H1 (cell line): ENCODE measurements around the gene BPI. TPM values are rescaled to one million over a fixed set of nuclear protein-coding genes. Genes with fewer than 3 reads are reported as not detected.

Experiments used
- CTCF ChIA-PET: fragments of 300-600 bp; sonication (Branson Sonifier 250); formaldehyde crosslinking; loops from one replicate; lab custom pipeline; 2021; ENCODE audit not compliant: partially characterized antibody; lab: Charles Lee
- POLR2A ChIA-PET: fragments of 300-600 bp; sonication (Branson Sonifier 250); formaldehyde crosslinking; loops from one replicate; lab custom pipeline; 2021; ENCODE audit warnings: inconsistent platforms; ENCODE audit not compliant: partially characterized antibody; lab: Charles Lee
- DNase-seq, 2 experiments: peaks; one replicate each; pipeline versions ENCODE4 v3.0.0 to v3.0.0-alpha.2; 2010 to 2022; ENCODE audit warnings: low spot score in 2 of 2, low read depth in 1 of 2, mixed read lengths in 1 of 2
- FAIRE-seq: peaks from 2 replicates; lab custom pipeline; 2011; peaks lifted over from hg19 to GRCh38; lab: Jason Lieb, UNC
- H2AFZ ChIP-seq: 2 replicates; pipeline ENCODE4 v1.8.1; 2012; ENCODE audit warnings: low read length, inconsistent platforms
- H2AK5ac ChIP-seq: 2 replicates; pipeline ENCODE4 v1.6.1; 2013; ENCODE audit warnings: low read depth, low read length
- H2BK120ac ChIP-seq: replicated peaks from 2 replicates; pipeline ENCODE3; 2013; ENCODE audit warnings: low read depth, low read length, inconsistent platforms
- H2BK12ac ChIP-seq: 2 replicates; pipeline ENCODE4 v1.6.1; 2013; ENCODE audit warnings: low read depth, low read length
- H2BK15ac ChIP-seq: 2 replicates; pipeline ENCODE4 v1.6.1; 2013; ENCODE audit warnings: low read length
- H2BK20ac ChIP-seq: 2 replicates; pipeline ENCODE4 v1.6.1; 2013; ENCODE audit warnings: low read length
- H2BK5ac ChIP-seq: 2 replicates; pipeline ENCODE4 v1.6.1; 2013; ENCODE audit warnings: low read depth, low read length
- H3K14ac ChIP-seq: 2 replicates; pipeline ENCODE4 v1.6.1; 2013; ENCODE audit warnings: inconsistent platforms; ENCODE audit not compliant: insufficient read length
- H3K18ac ChIP-seq: 2 replicates; pipeline ENCODE4 v1.6.1; 2013; ENCODE audit warnings: low read length; ENCODE audit errors: extremely low read depth
- H3K23ac ChIP-seq: 2 replicates; pipeline ENCODE4 v1.6.1; 2013; ENCODE audit warnings: inconsistent platforms; ENCODE audit not compliant: insufficient read length
- H3K23me2 ChIP-seq: 2 replicates; pipeline ENCODE4 v1.6.1; 2013; ENCODE audit warnings: low read depth, low read length
- H3K27ac ChIP-seq: 2 replicates; pipeline ENCODE4 v1.6.1; 2011; ENCODE audit warnings: low read depth, low read length, inconsistent platforms
- H3K27me3 ChIP-seq, 4 experiments: replicated peaks in 1 of 4; 1 replicate in 1 of 4; 2 replicates in 3 of 4; pipeline versions ENCODE4 v1.6.1 to v1.8.1; 2011 to 2013; ENCODE audit warnings: low read length in 3 of 4, mild to moderate bottlenecking in 3 of 4, inconsistent platforms in 2 of 4, mixed read lengths in 2 of 4, moderate library complexity in 1 of 4; ENCODE audit not compliant: control insufficient read depth in 3 of 4, insufficient read depth in 3 of 4; ENCODE audit errors: extremely low read depth in 1 of 4
- H3K36me3 ChIP-seq, 4 experiments: 2 replicates each; pipeline versions ENCODE4 v1.6.1 to v1.8.1; 2011 to 2013; ENCODE audit warnings: mild to moderate bottlenecking in 4 of 4, low read length in 3 of 4, moderate library complexity in 2 of 4, control low read depth in 1 of 4, inconsistent platforms in 1 of 4; ENCODE audit not compliant: insufficient read depth in 4 of 4, control insufficient read depth in 2 of 4
- H3K4ac ChIP-seq: replicated peaks from 2 replicates; pipeline ENCODE3; 2013; ENCODE audit warnings: low read length, low read depth, mixed read lengths, inconsistent platforms; ENCODE audit not compliant: insufficient read length
- H3K4me1 ChIP-seq, 4 experiments: replicated peaks in 1 of 4; 1 replicate in 1 of 4; 2 replicates in 3 of 4; pipeline versions ENCODE4 v1.6.1 to v1.8.1; 2011 to 2013; ENCODE audit warnings: low read length in 3 of 4, inconsistent platforms in 2 of 4, mixed read lengths in 1 of 4; ENCODE audit not compliant: insufficient read depth in 4 of 4, control insufficient read depth in 3 of 4
- H3K4me2 ChIP-seq, 2 experiments: 2 replicates each; pipeline versions ENCODE4 v1.6.1 to v1.8.1; 2011 to 2013; ENCODE audit warnings: low read depth in 2 of 2, low read length in 2 of 2, control low read depth in 1 of 2, inconsistent platforms in 1 of 2, mild to moderate bottlenecking in 1 of 2; ENCODE audit not compliant: insufficient read depth in 1 of 2
- H3K4me3 ChIP-seq, 4 experiments: fragments of 200-600, 300-600 bp in 1 of 4; sonication (generic), shearing (Covaris generic), sonication (Bioruptor Twin) in 1 of 4; 2 replicates each; pipeline versions ENCODE4 v1.5.1 to v1.8.1; 2011 to 2016; ENCODE audit warnings: low read length in 4 of 4, low read depth in 3 of 4, control low read depth in 2 of 4, inconsistent platforms in 2 of 4, mild to moderate bottlenecking in 2 of 4, mixed read lengths in 1 of 4, moderate library complexity in 1 of 4; ENCODE audit not compliant: insufficient read depth in 2 of 4; ENCODE audit errors: extremely low read depth in 1 of 4
- H3K56ac ChIP-seq: replicated peaks from 2 replicates; pipeline ENCODE3; 2013; ENCODE audit warnings: low read depth, mild to moderate bottlenecking, mixed read lengths, low read length, inconsistent platforms; ENCODE audit not compliant: insufficient read length
- H3K79me1 ChIP-seq: 2 replicates; pipeline ENCODE4 v1.6.1; 2013; ENCODE audit warnings: low read depth, low read length, control low read depth
- H3K79me2 ChIP-seq, 2 experiments: 2 replicates each; pipeline versions ENCODE4 v1.6.1 to v1.8.1; 2012 to 2013; ENCODE audit warnings: low read length in 2 of 2, mild to moderate bottlenecking in 2 of 2, inconsistent platforms in 1 of 2; ENCODE audit not compliant: insufficient read depth in 2 of 2, control insufficient read depth in 1 of 2
- H3K9ac ChIP-seq, 4 experiments: replicated peaks in 1 of 4; 1 replicate in 1 of 4; 2 replicates in 3 of 4; pipeline versions ENCODE4 v1.6.1 to v1.8.1; 2011 to 2013; ENCODE audit warnings: low read depth in 3 of 4, low read length in 3 of 4, control low read depth in 2 of 4, mild to moderate bottlenecking in 2 of 4, moderate library complexity in 2 of 4, inconsistent platforms in 1 of 4; ENCODE audit errors: extremely low read depth in 1 of 4
- H3K9me3 ChIP-seq, 2 experiments: 2 replicates each; pipeline versions ENCODE4 v1.6.1 to v1.8.1; 2012 to 2013; ENCODE audit warnings: mild to moderate bottlenecking in 2 of 2, moderate library complexity in 2 of 2, control low read depth in 1 of 2, inconsistent platforms in 1 of 2, low read depth in 1 of 2, low read length in 1 of 2, mixed read lengths in 1 of 2; ENCODE audit not compliant: insufficient read depth in 2 of 2
- H4K20me1 ChIP-seq, 2 experiments: replicated peaks in 1 of 2; 2 replicates each; pipeline versions ENCODE3 to v1.8.1; 2011 to 2013; ENCODE audit warnings: inconsistent platforms in 2 of 2, low read length in 2 of 2, mild to moderate bottlenecking in 1 of 2; ENCODE audit not compliant: insufficient read depth in 2 of 2, control insufficient read depth in 1 of 2
- H4K5ac ChIP-seq: 2 replicates; pipeline ENCODE4 v1.6.1; 2013; ENCODE audit warnings: low read length, low read depth, mixed read lengths, inconsistent platforms; ENCODE audit not compliant: insufficient read length
- H4K8ac ChIP-seq: 2 replicates; pipeline ENCODE4 v1.8.0; 2013; ENCODE audit warnings: mild to moderate bottlenecking, moderate library complexity, low read length, inconsistent platforms; ENCODE audit not compliant: insufficient read depth; ENCODE audit errors: extremely low read depth
- H4K91ac ChIP-seq: replicated peaks from 2 replicates; pipeline ENCODE3; 2013; ENCODE audit warnings: low read length, mixed read lengths, inconsistent platforms; ENCODE audit not compliant: insufficient read length
- ATF2 ChIP-seq: IDR thresholded peaks from 2 replicates; pipeline ENCODE4 v1.6.1; 2012; ENCODE audit warnings: low read length, inconsistent platforms
- BRCA1 ChIP-seq: IDR thresholded peaks from 2 replicates; pipeline ENCODE4 v1.6.1; 2012; ENCODE audit warnings: low read depth, low read length, improper control_type of control experiment
- CHD2 ChIP-seq: IDR thresholded peaks from 2 replicates; pipeline ENCODE4 v1.6.1; 2012; ENCODE audit warnings: low read length, improper control_type of control experiment
- EZH2 ChIP-seq: fragments of 200-600 bp; sonication (generic); IDR thresholded peaks from 2 replicates; pipeline ENCODE4 v1.7.1; 2012; ENCODE audit warnings: low read depth, mild to moderate bottlenecking, moderate library complexity, low read length, inconsistent platforms; ENCODE audit not compliant: severe bottlenecking
- HDAC2 ChIP-seq, 2 experiments: fragments of 300-600 bp in 1 of 2; sonication (generic) in 1 of 2; IDR thresholded peaks; 2 replicates each; pipeline ENCODE4 v1.6.1; 2011 to 2012; ENCODE audit warnings: low read depth in 2 of 2, low read length in 2 of 2, mild to moderate bottlenecking in 2 of 2, moderate library complexity in 2 of 2, borderline replicate concordance in 1 of 2, inconsistent platforms in 1 of 2
- JUN ChIP-seq: IDR thresholded peaks from 2 replicates; pipeline ENCODE4 v1.6.1; 2011; ENCODE audit warnings: low read depth, mild to moderate bottlenecking, improper control_type of control experiment, low read length
- MAX ChIP-seq: IDR thresholded peaks from 2 replicates; pipeline ENCODE4 v1.6.1; 2012; ENCODE audit warnings: inconsistent platforms
- POLR2AphosphoS5 ChIP-seq: IDR thresholded peaks from 2 replicates; pipeline ENCODE4 v1.6.1; 2011; ENCODE audit warnings: low read depth, low read length
- SIN3A ChIP-seq, 2 experiments: IDR thresholded peaks in 1 of 2; conservative IDR thresholded peaks in 1 of 2; 2 replicates each; pipeline ENCODE4 v1.6.1; 2011 to 2012; ENCODE audit warnings: low read length in 2 of 2, improper control_type of control experiment in 1 of 2, low read depth in 1 of 2, mild to moderate bottlenecking in 1 of 2
- SIRT6 ChIP-seq: IDR thresholded peaks from one replicate; pipeline ENCODE4 v1.7.1; 2012; ENCODE audit warnings: low read length, inconsistent platforms
- SP2 ChIP-seq: IDR thresholded peaks from 2 replicates; pipeline ENCODE4 v1.6.1; 2012; ENCODE audit warnings: mild to moderate bottlenecking, low read length, inconsistent platforms
- TAF7 ChIP-seq: optimal IDR thresholded peaks from 2 replicates; pipeline ENCODE3; 2011; ENCODE audit warnings: low read depth, mild to moderate bottlenecking, inconsistent platforms, low read length, moderate library complexity, borderline replicate concordance
- WGBS, 2 experiments: shearing (Covaris generic) in 1 of 2; methylation state at CpG; one replicate each; pipeline versions ENCODE4 v1.1.6 to v1.1.7; 2013 to 2015; ENCODE audit warnings: low lambda C conversion rate in 2 of 2, mixed read lengths in 2 of 2, inconsistent platforms in 1 of 2, low coverage in 1 of 2, missing lambda C conversion rate in 1 of 2; ENCODE audit not compliant: insufficient replicate concordance in 2 of 2, insufficient coverage in 1 of 2, insufficient read length in 1 of 2; ENCODE audit errors: extremely low coverage in 1 of 2, missing lambda C conversion rate in 1 of 2; 5-methylcytosine and 5-hydroxymethylcytosine counted together
- polyA plus RNA-seq, 7 experiments: library from polyadenylated mRNA; depleted of rRNA in 3 of 7; stranded (reverse) in 5 of 7; unstranded in 2 of 7; fragments of >200 nt in 5 of 7; fragments of 200-250 nt in 2 of 7; gene quantifications; 1 replicate in 5 of 7; 2 replicates in 1 of 7; 4 replicates in 1 of 7; pipeline versions ENCODE4 v1.2.1 to v1.2.3, GENCODE V29; 2011 to 2013; ENCODE audit warnings: missing spikeins in 2 of 7, mixed read lengths in 2 of 7
- total RNA-seq: library from RNA; stranded (reverse); fragmentation: NEBNext Ultra II Directional; extraction: Animal tissue kit (Norgen Biotek cat#: 25700); gene quantifications from 2 replicates; pipeline ENCODE4 v1.2.1, GENCODE V29; 2021

BPI gene
- total and polyA plus RNA-seq, 2 of the 8 experiments (the other 6 are each of a cell fraction or from before 2014, with no cell fraction given) = not detected

- no peaks in the 10 kb centered on the region for H3K79me2 ChIP-seq
- H3K9me3 ChIP-seq = no peaks in the 10 kb centered on the region
- no peak overlapping the region for H3K23ac ChIP-seq
- TF ChIP-seq BRCA1 (no peak), CHD2 (no peak), ATF2 (no peak), POLR2AphosphoS5 (no peak), JUN (no peak), SIN3A (conservative IDR thresholded peaks at IDR 0.05 in 1 of 2, IDR thresholded peaks at IDR 0.05 in 1 of 2; ENCODE audit: low read depth in 1 of 2, low read length in 2 of 2) (no peak), SIRT6 (no peak), HDAC2 (IDR thresholded peaks at IDR 0.05; ENCODE audit: borderline replicate concordance in 1 of 2, low read depth in 2 of 2, low read length in 2 of 2) (no peak), MAX (no peak), TAF7 (no peak), SP2 (no peak), EZH2 (no peak)
Measured at GRCh38 chr20:38326309-38326708, 22.4 kb downstream of the BPI start.

More at GRCh38 chr20:38326309-38326708, 22.4 kb downstream of the BPI start:
- no peak overlapping the region for H3K4ac ChIP-seq
- H3K18ac ChIP-seq = no peak overlapping the region
- H3K27me3 ChIP-seq = no peaks in the 10 kb centered on the region
- no peak overlapping the region for H4K91ac ChIP-seq
- H2AK5ac ChIP-seq = no peak overlapping the region
- FAIRE-seq (no peak), DNase-seq (no peak)
- H3K36me3 ChIP-seq = no peaks in the 10 kb centered on the region
- no peaks in the 10 kb centered on the region for H3K79me1 ChIP-seq
- ChIA-PET POLR2A (no interaction called here), CTCF (interaction anchor here (0.8 to 2.7 kb wide), 2 partner anchors 11 to 12 kb away, joined by 3 to 25 read pairs; no protein-coding TSS in a partner anchor)
- H2BK12ac ChIP-seq = no peak overlapping the region
- 88% methylated on average over 7 of the region's 7 CpGs; no CpG with 5 or more reads in 1 of the 2 experiments for WGBS, 2 experiments
- H3K14ac ChIP-seq = no peak overlapping the region
- H3K27ac ChIP-seq = no peak overlapping the region
- no peak overlapping the region for H2AFZ ChIP-seq
- no peak overlapping the region for H2BK120ac ChIP-seq
- no peak overlapping the region for H3K4me2 ChIP-seq
- no peaks in the 10 kb centered on the region for H3K23me2 ChIP-seq
- H3K4me3 ChIP-seq = no peak overlapping the region
- no peaks in the 10 kb centered on the region for H4K20me1 ChIP-seq
- no peak overlapping the region for H2BK20ac ChIP-seq
- no peak overlapping the region for H2BK5ac ChIP-seq
- H3K9ac ChIP-seq = no peak overlapping the region
- no peak overlapping the region for H3K56ac ChIP-seq
- no peak overlapping the region for H4K5ac ChIP-seq
- H3K4me1 ChIP-seq = no peaks in the 10 kb centered on the region
- no peak overlapping the region for H2BK15ac ChIP-seq
- no peak overlapping the region for H4K8ac ChIP-seq
